SK-N-MC (cell line): ENCODE measurements around the gene PDP2.

Experiments used
- EZH2 ChIP-seq: fragments of 200-600 bp; sonication (generic); IDR thresholded peaks from one replicate; pipeline ENCODE4 v1.6.1; 2017; ENCODE audit warnings: antibody characterized with exemption
- FOXP2 ChIP-seq: optimal IDR thresholded peaks from 2 replicates; pipeline ENCODE3; 2011; ENCODE audit warnings: mild to moderate bottlenecking, moderate library complexity; ENCODE audit not compliant: insufficient read depth; ENCODE audit errors: extremely low read length, control extremely low read depth
- POLR2AphosphoS5 ChIP-seq: IDR thresholded peaks from 2 replicates; pipeline ENCODE4 v1.6.1; 2012; ENCODE audit warnings: mild to moderate bottlenecking, low read depth, low read length, borderline replicate concordance

DNA sequence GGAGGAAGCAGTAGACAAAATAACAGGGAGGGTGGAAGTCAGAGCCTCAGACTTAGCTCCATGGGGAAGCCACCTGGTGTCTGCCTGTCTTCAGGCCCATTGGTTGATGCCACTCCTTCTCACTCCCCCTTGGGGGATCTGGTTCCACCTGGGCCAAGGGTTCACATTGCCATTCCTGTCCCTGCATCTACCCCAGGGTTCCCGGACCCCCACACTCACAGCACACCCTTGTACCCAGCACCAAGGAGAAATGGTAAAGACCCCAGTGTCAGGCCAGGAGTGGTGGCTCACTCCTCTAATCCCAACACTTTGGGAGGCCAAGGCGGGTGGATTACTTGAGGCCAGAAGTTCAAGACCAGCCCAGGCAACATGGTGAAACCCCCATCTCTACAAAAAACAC lies 37.1 kb upstream of the PDP2 start:
- no peak for TF ChIP-seq EZH2
- no peak for TF ChIP-seq POLR2AphosphoS5
- no peak for TF ChIP-seq FOXP2
